HTR-8/SVneo (cell line): Measurements from ENCODE around the gene NEK9.
"Not testable (repeated sequence)": the region's sequence is repeated elsewhere in the genome, so short reads cannot be mapped to it uniquely, and the experiment has no call there.

ENCODE experiments used
- DNase-seq: peaks from one replicate; pipeline ENCODE4 v3.0.0; 2011; ENCODE audit warnings: low spot score, mixed read lengths; ENCODE audit not compliant: insufficient read length
- FAIRE-seq: peaks from 2 replicates; lab custom pipeline; 2011; peaks lifted over from hg19 to GRCh38; lab: Jason Lieb, UNC

The NEK9 gene

DNA sequence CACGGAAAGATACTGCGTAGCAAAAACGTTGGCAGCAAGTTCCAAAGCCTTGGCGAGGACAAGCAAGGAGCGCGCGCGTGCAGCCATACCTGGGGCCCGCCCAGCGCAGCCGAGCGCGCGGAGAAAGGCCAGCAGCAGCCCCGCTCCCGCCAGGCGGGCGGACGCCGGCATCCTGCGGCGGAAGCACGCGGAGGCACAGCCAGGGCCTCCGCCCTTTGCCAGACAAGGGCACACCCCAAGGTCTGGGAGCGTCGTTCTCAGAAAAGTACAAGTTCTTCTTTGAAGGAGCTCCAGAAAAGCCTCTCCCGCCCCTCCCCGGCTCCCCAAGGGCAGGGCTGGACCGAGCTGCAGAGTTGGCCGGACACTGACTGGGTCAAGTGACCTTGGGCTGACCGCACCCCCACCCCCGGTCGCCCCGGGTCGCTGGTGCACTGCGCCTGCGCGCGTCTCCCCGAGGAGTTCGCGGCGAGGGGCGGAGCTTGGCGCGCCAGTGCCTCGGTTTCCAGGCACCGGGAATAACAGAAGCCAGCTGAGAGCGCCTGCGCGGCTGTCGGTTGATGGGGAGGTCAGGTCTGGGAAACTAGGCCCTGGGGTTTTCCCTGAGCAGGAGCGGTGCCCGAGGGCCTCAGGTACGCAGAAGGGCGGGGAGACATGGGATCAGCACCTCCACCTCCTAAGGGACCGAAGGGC, 57.6 kb downstream of the NEK9 start, which contains the start of gene ZC2HC1C:
Gene ZC2HC1C (plus strand): TSS at position 521 of the 690 bp plus-strand sequence. CDS start 933 bp downstream, outside the sequence.
- DNase-seq (peak; percentile 91), FAIRE-seq (peak; percentile 93)

DNA sequence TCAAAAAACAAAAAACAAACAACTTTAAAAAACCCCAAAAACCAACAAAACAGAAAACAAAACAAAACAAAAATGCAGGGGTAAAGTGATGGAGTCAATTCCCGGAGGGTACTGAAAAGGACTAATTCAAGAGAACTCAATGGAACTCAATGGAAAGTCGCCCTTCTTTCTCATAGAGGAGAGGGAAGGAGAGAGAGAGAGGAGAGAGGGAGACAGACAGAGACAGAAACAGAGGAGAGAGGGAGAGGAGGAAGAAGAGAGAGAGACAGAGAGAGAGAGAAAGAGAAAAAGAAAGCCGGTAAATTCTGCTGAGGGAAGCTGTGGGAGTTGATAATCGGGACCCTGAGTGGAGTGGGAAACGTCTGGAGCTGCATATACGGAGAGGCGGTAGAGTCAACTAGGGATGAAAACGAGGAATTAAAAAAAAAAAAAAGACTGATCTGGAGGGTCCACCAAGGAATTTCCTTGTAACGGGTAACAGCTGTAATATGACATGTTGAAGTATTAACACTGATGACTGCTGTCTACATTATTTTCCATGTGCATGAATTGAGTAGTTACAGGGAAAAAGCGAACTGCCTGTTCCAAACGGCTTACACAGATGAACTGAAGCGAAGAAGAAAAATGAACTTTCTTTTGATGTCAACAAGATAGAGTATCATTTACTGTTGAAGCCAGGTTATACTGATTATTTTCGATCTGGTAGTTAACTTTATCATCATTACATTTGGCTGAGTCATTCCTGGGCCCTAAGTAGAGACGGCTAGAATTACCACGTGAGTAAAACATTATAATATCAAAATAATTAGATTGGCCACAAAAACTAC, 58.3 kb downstream of the NEK9 start:
- FAIRE-seq (no peak), DNase-seq (no peak)

DNA sequence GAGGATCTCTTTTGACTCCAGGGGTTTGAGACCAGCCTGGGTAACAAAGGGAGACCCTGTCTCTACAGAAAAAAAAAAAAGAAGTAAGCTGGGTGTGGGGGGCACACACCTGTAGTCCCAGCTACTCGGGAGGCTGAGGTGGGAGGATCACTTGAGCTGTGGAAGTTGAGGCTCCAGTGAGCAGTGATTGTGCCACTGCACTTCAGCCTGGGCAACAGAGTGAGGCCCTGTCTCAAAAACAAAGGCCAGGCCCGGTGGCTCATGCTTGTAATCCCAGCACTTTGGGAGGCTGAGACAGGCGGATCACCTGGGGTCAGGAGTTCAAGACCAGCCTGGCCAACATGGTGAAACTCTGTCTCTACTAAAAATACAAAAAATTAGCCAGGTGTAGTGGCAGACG, 59.1 kb downstream of the NEK9 start:
- not testable (repeated sequence) for DNase-seq, FAIRE-seq

DNA sequence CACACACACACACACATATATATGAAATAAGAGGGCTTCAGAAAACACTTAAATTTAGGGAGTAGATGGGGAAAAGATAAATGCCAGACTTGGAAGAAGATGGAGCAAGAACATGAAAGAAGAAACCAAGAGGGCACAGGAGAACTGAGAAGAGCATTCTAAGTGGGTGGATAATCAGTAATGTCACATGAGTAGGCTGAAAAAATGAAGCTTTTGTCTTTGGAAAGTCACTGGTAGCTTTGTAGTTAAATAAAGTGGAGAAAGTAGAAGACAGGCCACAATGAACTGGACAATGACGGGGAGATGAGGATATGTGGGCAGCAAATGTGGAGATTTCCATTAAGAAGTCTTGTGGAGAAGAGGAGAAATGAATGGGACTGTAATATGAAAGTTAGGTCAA, 59.6 kb downstream of the NEK9 start:
- FAIRE-seq (no peak), DNase-seq (no peak)

DNA sequence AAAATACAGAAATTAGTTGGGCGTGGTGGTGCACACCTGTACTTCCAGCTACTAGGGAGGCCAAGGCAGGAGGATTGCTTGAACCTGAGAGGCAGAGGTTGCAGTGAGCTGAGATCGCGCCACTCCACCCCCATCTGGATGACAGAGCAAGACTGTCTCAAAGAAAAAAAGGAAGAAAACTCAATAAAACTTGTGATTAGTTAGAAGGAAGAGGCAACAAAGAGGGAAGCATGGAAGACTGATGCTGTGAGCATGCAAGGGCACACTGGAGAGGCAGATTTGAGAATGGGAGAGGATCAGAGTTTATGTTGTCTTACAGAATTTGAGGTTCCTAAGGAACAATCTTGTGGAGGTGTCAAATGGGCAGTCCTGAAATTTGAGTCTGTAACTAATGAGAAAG, 60.2 kb downstream of the NEK9 start:
- DNase-seq (no peak), FAIRE-seq (no peak)

DNA sequence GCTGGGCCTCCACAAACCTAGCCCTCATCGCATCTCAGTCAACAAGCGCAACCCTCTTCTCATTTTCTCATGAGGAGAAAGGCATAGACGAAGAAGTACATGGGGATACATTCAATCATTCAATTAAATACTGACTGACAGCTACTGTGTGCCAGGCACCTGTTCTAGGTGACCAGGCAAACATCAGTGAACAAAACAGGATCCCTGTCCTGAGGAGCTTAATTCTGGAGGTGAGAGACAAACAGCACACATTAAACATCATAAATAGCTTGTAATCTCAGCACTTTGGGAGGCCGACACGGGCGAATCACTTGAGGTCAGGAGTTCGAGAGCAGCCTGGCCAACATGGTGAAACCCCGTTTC, 62.7 kb downstream of the NEK9 start:
- FAIRE-seq = no peak
- no peak for DNase-seq

DNA sequence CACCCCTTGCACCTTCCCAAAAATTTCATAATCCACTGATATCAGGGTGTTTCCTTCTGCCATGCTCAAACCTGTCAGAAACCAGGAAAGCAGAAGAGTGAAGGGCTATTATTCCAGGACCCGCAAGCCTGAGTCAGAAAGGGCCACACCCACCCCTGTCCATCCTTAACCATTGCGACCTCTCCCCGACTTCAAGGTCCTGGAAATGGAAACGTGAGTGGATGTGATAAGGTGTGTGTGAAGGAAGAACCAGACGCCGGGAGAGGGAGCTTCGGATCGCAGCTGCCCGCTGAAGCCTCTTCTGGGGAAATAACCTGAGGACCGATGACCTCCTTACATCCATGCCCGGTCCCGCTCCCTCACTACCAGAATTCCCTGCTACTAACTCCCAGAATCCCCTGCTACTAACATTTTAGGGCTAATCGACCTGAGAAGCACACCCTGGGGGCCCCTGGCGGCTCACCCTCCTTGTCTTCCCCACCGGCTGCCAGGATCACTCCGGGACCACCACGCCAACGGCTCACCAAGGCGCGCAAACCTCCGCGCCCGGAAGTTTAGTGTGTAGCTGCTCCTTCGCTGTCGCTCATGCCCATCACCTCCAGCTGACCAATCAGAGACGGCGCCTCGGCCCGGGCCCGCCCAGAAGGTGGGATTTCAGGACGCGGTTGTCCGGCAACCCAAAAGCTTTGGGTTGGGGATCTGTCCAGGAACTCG, 63.2 kb downstream of the NEK9 start, which contains the start of gene ACYP1:
Gene ACYP1 (minus strand): TSS at position 534 of the 714 bp plus-strand sequence. CDS start 471 bp downstream, at position 63.
- DNase-seq (peak; percentile 100), FAIRE-seq (peak; percentile 99)

DNA sequence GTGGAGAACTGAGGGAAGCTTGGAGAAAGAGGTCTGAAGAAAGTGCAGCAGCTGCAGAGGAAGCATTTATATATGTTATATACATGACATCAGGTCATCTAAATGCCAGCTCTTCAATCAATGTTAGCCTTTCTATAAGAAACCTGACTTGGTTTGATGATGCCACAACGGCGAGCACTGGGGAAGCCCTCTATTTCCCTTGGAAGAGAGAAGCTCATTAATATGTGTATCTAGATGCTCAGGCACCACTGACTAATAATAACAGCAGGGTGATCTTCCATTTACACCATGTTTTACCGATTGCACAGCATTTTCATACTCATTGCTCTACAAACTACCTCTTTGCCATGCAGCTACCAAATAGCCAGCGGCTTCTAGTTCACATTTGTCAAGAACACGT, 63.8 kb downstream of the NEK9 start:
- FAIRE-seq (no peak), DNase-seq (no peak)

DNA sequence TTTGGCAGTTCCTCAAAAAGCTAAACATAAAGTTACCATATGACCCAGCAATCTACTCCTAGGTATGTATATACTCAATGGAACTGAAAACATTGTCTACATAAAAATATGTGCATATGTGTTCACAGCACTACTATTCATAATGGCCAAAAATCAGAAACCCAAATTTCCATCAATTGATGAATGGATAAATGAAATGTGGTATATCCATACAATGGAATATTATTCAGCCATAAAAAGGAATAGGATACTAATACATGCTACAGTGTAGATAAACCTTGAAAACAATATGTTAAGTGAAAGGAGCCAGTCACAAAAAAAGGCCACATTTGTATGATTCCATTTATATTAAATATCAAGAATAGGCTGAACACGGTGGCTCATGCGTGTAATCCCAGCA, 66.4 kb downstream of the NEK9 start:
- no peak for DNase-seq
- no peak for FAIRE-seq

DNA sequence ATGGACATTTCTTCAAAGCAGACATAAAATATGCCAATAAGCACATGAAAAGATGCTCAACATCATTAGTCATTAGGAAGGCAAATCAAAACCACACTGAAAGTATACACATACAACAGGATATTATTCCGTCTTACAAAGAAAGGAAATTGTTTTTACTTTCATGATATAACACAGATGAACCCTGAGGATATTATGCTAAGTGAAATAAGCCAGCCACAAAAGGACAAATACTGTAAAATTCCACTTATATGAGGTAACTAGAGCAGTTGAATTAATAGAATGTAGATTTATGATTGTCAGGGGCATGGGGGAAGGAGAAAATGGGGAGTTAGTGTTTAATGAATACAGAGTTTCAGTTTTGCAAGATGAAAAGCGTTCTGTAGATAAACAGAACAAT, 67.2 kb downstream of the NEK9 start:
- FAIRE-seq = peak; percentile 60
- DNase-seq = no peak

DNA sequence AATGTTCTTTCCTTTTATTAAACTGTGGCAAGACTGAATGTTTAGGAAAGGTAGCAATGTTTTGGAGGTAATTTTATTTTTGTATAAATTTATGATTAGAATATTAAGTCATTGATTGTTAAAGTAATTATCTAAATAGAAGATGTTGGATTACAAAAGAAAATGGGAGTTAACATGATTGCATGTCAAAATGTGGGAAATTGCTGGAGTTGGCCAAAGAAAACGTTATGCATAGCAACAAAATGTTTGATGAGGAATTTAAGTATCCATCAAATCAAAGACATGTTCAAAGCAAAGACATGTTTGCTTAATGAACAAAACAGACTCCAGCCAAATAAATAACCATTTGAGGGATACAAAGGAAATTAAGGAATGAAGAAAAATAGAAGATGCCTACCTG, 72.4 kb downstream of the NEK9 start:
- DNase-seq (no peak), FAIRE-seq (peak; percentile 69)

DNA sequence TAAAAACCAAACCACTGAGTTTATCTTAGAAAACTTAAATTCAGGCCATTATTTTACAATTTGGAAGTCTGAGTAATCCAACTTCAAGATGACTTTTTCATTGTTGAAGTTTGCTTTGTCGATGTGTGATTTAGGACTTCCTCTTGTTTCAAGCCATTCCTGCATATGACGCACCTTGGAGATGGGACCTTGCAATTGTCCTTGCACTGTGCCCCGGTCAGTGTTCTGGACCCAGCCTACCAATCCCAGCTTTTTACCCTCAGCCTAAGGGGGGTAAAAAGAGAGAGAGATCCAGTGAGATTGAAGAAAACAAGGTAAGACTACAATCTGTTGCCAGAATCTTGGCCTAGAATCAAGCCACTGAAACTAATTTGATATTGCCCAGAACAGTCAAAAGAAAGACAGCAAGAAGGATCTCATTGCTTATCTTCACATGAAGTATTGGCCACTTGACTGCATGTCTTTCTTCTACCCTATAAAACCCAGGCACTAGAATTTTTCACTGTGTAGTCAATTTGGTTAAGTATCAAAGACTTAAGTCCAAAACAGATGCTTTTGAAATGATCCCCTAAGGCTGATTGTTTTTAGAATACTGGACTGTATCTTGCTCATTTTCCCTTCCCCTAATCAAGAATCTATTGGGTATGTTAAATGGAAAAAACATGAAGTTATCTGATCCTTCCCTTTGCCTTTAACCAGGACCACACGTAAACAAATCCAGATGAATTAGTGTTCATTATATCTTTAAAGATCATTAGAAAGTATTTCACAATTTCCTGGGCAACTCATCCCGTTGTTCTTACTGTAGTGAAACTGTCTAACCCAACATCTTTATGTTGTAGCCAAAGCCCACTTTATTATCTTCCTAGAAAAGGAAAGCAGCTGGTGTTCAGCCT, 73.2 kb downstream of the NEK9 start:
- FAIRE-seq (peak; percentile 69), DNase-seq (no peak)

DNA sequence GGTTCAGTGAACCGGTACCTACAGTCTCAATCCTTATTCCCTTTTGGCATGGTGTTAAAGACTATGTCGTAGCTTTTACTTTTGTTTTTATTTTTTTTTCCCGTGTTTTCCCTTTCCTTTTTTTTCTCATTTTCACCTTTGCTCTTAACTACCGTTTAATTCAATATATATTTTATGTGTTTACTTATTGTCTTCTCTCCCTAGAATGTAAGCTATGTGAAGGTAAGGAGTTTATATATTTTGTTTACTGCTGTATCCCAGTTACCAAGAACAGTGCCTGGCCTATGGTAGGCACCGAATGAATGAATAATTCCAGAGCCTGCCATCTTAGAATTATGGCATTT, 75.3 kb downstream of the NEK9 start:
- DNase-seq (no peak), FAIRE-seq (no peak)

DNA sequence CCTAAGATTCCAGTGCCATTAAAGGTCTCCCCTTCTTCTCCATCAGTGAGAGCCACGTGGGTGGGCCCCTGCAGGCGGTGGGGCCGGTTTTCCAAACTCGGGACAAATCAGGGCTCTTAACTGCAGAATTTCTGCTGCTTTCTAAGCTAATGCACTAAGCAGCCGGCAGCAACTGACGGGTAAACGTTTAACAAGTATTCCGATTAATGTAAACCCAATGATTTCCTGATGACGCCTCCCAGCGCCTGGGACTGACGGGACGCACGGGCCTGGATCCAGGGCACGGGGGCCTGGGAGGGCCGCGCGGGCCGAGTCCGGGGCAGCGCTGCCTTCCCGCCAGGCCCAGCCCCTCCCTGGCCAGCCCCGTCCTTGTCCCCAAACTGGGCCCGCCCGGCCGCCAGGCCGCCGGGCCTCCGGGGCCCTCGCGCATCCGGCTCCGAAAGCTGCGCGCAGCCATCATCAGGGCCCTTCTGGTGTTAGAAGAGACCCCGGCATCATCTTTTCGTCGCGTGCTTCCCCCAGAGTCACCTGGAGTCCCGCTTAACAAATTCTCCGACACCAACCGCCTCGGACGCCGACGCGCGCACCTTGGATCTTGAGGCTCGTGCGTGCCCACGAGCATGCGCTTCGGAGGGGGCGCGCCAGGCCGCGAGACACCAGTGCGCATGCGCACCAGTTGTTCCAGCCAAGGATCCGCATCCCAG, 75.8 kb downstream of the NEK9 start, which contains the start of gene MLH3:
Gene MLH3 (minus strand): TSS at position 616 of the 704 bp plus-strand sequence. CDS start 1,812 bp downstream, outside the sequence.
- DNase-seq (peak; percentile 100), FAIRE-seq (peak; percentile 98)

DNA sequence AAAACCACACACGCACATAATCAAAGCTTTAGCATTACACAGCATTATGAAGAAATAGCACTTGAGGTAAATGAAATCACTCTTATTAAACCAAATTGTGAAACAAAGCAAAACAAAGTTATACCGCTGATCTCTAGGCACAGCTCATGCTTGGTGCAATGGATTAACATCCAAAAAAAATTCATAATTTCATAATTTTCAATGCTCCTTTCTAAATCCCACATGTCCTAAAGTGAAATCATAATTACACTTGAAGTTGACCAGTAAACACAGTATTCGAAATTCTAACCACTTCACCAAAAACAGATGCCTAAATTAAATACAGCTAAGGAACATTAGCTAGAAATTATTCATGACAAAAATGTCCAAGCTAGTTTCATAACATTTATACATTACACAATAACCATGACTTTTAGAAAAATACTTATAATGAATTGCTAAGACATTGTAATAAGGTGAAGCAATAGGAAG, 77.1 kb downstream of the NEK9 start:
- peak; percentile 16 for FAIRE-seq
- DNase-seq = no peak

DNA sequence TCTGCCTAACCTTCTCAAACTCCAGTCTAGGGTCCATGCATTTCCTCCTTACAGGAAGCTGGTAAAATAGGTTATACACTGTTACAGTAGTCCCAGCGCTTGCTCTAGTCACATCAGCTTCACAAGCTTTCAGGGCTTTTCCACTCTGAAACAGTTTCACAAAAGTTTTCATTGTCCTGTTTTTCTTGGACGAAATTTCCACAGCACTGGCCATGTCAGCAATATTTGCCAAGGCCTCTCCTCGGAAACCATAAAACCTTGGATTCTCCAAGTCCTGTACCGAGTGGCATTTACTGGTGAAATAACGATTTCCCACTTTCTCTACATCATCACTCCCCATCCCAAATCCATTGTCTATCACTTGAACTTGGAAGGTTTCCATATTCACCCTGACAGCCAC, 77.7 kb downstream of the NEK9 start:
- FAIRE-seq = no peak
- DNase-seq = no peak

DNA sequence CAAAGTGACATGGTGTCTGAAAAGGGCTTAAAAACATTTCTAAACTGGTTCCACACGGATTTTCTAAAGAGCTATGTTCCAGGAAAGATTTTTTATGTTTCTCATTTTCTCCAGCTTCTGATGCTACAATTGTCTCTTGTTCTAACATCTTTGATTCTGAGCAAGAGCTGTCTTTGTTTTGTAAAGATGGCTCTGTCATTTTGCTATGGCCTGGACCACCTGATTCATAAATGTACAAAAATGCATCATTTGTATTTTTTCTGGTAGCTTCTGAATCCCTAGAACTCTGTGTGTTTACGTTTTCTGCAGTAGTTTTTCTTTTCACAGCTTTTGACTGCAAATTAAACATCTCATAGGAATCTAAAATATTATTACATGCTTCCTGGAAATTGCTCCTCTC, 78.7 kb downstream of the NEK9 start:
- DNase-seq = no peak
- FAIRE-seq = no peak

DNA sequence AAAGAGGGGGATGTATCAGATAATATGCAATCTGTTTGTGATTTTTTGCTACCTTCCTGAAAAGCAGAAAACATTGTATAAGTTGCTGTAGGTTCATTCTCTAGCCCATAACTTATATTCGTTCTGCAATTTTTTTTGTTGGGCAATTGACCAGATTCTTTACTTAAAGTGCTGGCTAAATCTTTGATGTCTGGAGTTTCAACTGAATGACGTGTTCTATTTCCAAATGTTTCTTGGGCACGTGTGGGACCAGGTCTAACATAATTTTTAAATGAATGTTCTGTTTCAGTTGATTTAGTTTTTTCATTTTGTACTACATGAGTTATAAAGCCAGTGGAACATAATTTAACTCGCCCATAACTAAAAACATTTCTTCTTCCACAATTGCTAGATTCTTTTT, 79.3 kb downstream of the NEK9 start:
- DNase-seq = no peak
- FAIRE-seq = no peak

DNA sequence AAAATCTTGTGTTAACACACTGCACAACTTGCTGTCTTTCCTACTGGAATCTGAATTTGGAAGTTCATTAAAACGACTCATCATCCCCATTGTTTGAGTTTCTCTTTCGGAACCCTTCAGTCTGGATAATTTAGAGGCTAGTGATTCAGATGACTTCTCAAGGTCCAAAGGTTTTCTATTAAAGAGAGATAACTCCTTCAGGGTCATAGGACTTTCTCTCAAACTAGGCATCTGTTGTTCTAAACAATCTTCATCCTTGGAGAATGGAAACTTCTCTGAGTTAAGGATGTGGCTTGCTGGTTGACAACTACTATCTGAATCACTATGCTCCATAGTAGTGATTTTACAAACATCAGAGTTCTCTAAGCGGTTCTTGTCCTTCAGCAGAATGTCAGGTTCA, 79.9 kb downstream of the NEK9 start:
- DNase-seq = no peak
- no peak for FAIRE-seq
